WI38 (cell line): Measurements from ENCODE around the gene C10orf71.

ENCODE experiments used
- H3K4me3 ChIP-seq: 2 replicates; pipeline ENCODE4 v1.5.1; 2011; ENCODE audit warnings: low read depth, mild to moderate bottlenecking, control low read depth, low read length
- TF ChIP-seq, protein P1 (sequence below): IDR thresholded peaks from 2 replicates; pipeline ENCODE4 v1.5.1; 2012; ENCODE audit warnings: low read depth, mild to moderate bottlenecking, control low read depth, low read length

C10orf71 gene

DNA sequence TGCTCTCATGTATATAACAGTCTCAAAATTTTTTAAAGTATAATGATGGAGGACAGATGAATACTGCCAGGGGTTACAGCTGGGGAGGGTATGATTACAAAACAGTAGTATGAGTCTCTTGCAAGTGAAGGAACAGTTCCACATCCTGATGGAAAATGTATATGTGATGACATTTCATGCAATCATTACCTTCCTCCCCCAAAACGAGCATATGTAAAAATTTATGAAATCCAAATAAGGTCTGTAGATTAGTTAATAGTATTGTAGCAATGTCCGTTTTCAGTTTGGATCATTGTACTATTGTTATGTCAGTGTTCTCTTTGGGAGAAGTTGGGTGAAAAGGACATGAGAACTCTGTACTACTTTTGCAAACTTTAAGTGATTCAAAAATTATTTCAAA, 58.9 kb downstream of the C10orf71 start:
- TF ChIP-seq, protein P1, sequence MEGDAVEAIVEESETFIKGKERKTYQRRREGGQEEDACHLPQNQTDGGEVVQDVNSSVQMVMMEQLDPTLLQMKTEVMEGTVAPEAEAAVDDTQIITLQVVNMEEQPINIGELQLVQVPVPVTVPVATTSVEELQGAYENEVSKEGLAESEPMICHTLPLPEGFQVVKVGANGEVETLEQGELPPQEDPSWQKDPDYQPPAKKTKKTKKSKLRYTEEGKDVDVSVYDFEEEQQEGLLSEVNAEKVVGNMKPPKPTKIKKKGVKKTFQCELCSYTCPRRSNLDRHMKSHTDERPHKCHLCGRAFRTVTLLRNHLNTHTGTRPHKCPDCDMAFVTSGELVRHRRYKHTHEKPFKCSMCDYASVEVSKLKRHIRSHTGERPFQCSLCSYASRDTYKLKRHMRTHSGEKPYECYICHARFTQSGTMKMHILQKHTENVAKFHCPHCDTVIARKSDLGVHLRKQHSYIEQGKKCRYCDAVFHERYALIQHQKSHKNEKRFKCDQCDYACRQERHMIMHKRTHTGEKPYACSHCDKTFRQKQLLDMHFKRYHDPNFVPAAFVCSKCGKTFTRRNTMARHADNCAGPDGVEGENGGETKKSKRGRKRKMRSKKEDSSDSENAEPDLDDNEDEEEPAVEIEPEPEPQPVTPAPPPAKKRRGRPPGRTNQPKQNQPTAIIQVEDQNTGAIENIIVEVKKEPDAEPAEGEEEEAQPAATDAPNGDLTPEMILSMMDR, result no peak
- no peak overlapping the region for H3K4me3 ChIP-seq

DNA sequence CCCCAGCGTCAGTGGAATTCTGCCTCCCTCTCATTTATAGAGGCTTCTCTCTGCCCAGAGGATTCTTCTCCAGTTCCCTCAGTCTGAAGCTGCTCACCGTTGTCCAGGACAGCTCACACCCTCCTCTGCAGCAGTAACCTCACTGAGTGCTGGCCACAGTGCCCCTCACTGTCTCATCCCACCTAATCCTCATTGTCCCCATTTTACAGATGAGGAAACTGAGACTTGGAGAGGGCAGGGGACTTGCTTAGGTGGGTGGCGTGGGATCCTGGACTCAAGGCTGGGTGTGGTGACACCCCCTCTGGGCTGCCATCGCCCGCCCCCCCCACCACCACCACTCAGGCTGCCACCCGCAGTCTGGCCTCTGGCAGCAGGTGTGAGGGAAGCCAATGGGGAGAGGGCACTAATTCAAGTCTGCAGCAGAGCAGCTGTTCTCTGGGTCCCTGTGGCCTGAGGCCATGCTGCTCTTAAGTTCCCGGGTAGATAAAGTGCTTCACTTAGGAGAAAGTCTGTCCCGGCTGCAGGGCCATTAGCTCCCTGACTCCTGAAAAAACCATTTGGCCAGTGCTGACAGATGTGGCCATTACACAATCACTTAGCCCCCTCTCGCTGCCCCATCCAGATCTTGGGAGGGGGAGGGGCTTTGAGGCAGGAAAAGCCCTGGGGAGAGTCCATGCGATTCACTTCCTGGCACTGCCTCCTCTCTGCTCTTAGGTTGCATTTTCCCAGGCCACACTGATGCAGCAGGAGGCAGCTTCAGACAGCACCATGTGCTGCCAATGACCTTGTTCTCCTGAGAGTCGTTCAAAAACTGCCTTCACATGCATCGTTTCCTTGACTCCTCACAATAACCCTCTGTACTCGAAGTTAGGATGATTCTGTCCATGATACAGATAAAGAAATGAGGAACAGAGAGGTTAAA, 60.6 kb downstream of the C10orf71 start:
- TF ChIP-seq, protein P1, result no peak
- H3K4me3 ChIP-seq, result no peak overlapping the region

DNA sequence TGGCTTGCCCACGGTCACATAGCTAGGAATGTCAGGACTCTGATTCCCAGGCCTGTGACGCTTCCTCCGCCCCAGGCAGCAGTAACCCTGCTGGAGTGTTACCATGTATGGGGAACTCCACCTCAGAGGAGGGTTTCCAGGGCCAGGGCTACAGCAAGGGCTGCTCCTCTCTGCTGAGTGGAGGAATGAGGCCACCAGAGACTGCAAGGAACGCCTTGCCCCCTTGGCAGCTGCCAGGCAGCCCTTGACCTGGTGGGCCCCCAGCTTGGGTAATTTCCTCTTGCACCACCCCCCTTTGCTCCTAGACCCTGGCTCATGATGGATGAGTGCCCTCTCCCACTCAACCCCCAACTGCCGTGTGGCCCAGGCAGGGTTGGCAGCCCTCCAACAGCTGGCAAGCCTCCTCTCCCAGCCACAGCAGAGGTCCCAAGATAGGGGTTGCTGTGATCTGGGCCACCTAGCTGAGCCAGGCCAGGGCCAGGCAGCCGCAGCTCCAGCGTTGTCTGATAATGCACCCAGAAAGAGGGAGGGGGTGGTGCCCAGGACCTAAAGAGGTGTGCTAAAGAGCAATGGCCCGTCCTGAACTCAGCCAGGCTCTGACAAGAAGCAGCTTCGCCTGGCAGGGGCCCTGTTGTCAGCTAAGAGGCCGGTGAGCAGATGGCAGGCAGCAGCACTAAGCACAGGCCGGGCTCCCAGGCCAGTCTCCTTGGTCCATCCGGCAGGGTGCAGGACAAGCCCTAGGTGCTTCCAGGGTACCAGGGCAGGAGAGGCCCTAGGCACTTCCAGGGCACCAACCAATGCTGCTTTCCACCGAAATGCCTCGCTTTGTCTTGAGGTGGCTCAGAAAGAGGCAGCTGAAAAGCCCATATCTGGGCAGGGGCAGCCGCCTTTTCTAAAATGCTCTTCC, 61.6 kb downstream of the C10orf71 start:
- TF ChIP-seq, protein P1, result no peak
- H3K4me3 ChIP-seq, result no peak overlapping the region

DNA sequence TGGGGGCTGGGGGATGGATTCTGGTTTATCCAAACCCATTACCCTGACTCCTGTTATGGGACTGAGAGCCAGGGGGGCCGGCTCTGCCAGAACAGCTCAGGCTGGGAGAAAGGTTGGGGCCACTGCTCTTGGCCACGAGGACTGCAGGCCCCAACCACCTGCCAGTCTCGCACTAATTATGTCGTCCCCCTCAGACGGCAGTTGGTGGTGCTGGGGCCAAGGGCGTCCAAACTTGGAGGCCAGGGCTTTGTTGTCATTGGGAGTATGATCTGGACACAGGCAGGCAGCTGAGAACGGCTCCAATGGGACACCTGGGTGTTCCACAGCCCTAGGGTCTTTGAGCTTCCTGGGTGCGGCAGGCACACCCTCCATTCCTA, 62.2 kb downstream of the C10orf71 start:
- TF ChIP-seq, protein P1, result no peak
- H3K4me3 ChIP-seq, result no peak overlapping the region

DNA sequence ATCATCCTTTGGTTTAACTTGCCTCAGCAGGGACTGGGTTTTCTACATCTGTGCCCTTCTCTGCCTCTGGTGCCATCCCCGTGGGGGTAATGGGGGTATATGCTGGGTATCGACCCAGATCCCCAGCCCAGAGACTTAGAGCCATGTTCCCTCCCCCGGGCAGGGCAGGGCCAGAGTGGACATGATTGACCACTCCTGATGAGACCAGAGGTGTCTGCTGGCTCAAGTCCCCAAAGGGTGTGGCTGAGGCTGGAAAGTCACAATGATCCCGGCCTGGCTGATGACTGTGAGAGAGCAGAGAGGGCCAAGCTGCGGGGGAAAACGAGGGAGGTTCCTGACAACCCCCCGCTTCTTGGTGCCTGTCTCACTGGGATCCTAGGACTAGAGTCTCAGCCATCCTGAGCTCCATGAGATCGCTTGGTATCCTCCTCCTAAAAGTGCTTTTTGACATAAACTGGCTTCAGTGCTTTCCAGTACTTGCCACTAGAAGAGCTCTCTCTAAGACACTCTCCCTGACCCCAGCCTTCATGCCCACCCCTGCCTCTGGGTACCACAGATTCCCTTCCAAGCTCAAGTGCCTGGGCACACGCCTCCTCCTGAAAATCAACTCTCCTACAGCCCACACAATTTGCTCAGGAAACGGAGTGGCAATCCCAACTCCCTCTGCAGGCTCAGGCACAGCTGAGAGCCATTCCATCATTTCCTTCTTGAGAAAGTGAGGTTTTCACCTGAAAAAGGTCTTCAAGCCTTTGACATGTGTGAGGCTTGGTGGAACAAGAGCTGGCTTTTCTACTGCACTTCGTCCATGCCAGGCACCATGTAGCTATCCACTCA, 63.0 kb downstream of the C10orf71 start:
- TF ChIP-seq, protein P1, result no peak
- H3K4me3 ChIP-seq, result no peak overlapping the region

DNA sequence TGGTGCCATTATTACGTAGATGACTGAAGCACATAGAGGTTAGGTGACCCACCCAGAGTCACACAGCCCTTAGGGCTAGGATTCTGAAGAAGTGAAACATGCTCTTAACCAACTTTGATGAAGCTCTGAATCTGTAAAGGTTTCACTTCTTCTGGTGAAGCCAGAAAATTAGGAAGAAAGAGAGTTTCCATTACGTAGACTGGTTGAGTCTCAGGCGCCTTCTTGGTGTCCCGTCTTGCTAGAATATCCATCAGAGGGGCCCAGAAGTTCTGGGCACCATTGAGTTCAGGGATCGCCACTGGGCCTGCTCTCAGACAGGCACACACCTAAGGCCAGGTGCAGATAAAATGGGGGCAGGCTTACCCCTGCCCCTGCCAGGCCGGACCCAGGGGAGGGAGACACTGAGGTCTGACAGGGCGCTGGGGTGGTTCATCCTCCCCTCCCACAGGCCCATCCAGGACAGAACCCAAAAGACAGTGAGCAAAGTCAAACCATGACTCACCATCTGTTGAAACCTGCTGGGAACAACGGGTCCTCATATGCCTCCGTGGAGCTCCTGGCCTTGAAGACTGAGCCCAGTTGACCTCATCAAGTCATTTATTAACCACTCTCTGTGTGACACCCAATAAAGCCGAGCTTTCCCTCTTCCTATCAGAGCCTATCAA, 63.8 kb downstream of the C10orf71 start:
- TF ChIP-seq, protein P1, result no peak
- no peak overlapping the region for H3K4me3 ChIP-seq
